Progenitor cell of endocrine pancreas (in vitro differentiated cells): ENCODE results near the gene BAAT. TPM values are rescaled to one million over a fixed set of nuclear protein-coding genes. Genes with fewer than 3 reads are reported as not detected.
"Not testable (repeated sequence)": the region's sequence is repeated elsewhere in the genome, so short reads cannot be mapped to it uniquely, and the experiment has no call there.

ENCODE experiments used
- DNase-seq: peaks from one replicate; pipeline ENCODE4 v3.0.0; 2021; ENCODE audit warnings: low spot score; ENCODE audit not compliant: unreplicated experiment
- H3K27ac Mint-ChIP-seq: 2 replicates; pipeline ENCODE4 v1.8.0; 2021; ENCODE audit warnings: mild to moderate bottlenecking, moderate library complexity, mixed read lengths
- H3K27me3 Mint-ChIP-seq: 2 replicates; pipeline ENCODE4 v1.8.0; 2021; ENCODE audit warnings: mixed read lengths
- H3K36me3 Mint-ChIP-seq: 2 replicates; pipeline ENCODE4 v1.8.0; 2022; ENCODE audit warnings: mixed read lengths; ENCODE audit not compliant: insufficient read depth
- H3K4me1 Mint-ChIP-seq: 2 replicates; pipeline ENCODE4 v1.8.0; 2021; ENCODE audit warnings: low read depth, mixed read lengths
- H3K4me3 Mint-ChIP-seq: 2 replicates; pipeline ENCODE4 v1.8.0; 2021; ENCODE audit warnings: low read depth, mild to moderate bottlenecking, moderate library complexity, mixed read lengths
- H3K9me3 Mint-ChIP-seq: 2 replicates; pipeline ENCODE4 v1.8.0; 2021; ENCODE audit warnings: low read depth, mixed read lengths
- CTCF ChIP-seq: fragments of 200-600 bp; sonication (generic); IDR thresholded peaks from one replicate; pipeline ENCODE4 v1.5.0; 2021; ENCODE audit warnings: antibody characterized with exemption, mild to moderate bottlenecking; ENCODE audit not compliant: unreplicated experiment
- long read RNA-seq: library from polyadenylated mRNA; unstranded; transcript quantifications from one replicate; pipeline ENCODE4 v2.0.0, GENCODE V29; 2020
- total RNA-seq: library from RNA; stranded (reverse); gene quantifications from 2 replicates; pipeline ENCODE4 v1.2.1, GENCODE V29; 2021

The BAAT gene
- total RNA-seq = 0.36 TPM in 1 of 2 replicates, not detected in the other
- long read RNA-seq, partial matches to known transcripts = 0 of 1 reads
- long read RNA-seq, other reads (novel, unspliced or antisense) = 0 of 1 reads

- not testable (repeated sequence) for H3K4me3 Mint-ChIP-seq, H3K27me3 Mint-ChIP-seq, H3K4me1 Mint-ChIP-seq, DNase-seq
- Mint-ChIP-seq H3K9me3 (peaks cover 10% of the 10 kb centered on the region), H3K36me3 (peaks cover 29% of the 10 kb centered on the region), H3K27ac (peak within 1 kb of the TSS; percentile 90)
Measured at GRCh38 chr9:101384873-101385536, at the start of gene BAAT. BAAT (minus strand) TSS chr9:101385006; CDS start chr9:101371404, 13,602 bp downstream.

- Mint-ChIP-seq H3K27ac (no peak overlapping the region), H3K36me3 (no peaks in the 10 kb centered on the region), H3K4me1 (peaks cover 4% of the 10 kb centered on the region), H3K9me3 (no peaks in the 10 kb centered on the region), H3K27me3 (no peaks in the 10 kb centered on the region), H3K4me3 (no peak overlapping the region)
- DNase-seq = no peak
- TF ChIP-seq CTCF = no peak
Measured at GRCh38 chr9:101433229-101433628, 48.4 kb upstream of the BAAT start.

GRCh38 chr9:101432740-101433139 is 47.9 kb upstream of the BAAT start:
- DNase-seq = no peak
- TF ChIP-seq CTCF = no peak
- Mint-ChIP-seq H3K27ac (no peak overlapping the region), H3K27me3 (no peaks in the 10 kb centered on the region), H3K4me1 (peaks cover 4% of the 10 kb centered on the region), H3K4me3 (no peak overlapping the region), H3K9me3 (no peaks in the 10 kb centered on the region), H3K36me3 (no peaks in the 10 kb centered on the region)

- no peak for DNase-seq
- Mint-ChIP-seq H3K27ac (no peak overlapping the region), H3K27me3 (no peaks in the 10 kb centered on the region), H3K4me3 (no peak overlapping the region), H3K36me3 (no peaks in the 10 kb centered on the region), H3K4me1 (peaks cover 4% of the 10 kb centered on the region), H3K9me3 (no peaks in the 10 kb centered on the region)
- TF ChIP-seq CTCF = no peak
Measured at GRCh38 chr9:101432171-101432570, 47.4 kb upstream of the BAAT start.

GRCh38 chr9:101429736-101430135 is 44.9 kb upstream of the BAAT start:
- no peak overlapping the region for H3K27ac Mint-ChIP-seq
- DNase-seq = no peak
- no peaks in the 10 kb centered on the region for H3K27me3 Mint-ChIP-seq
- no peaks in the 10 kb centered on the region for H3K9me3 Mint-ChIP-seq
- no peak overlapping the region for H3K4me3 Mint-ChIP-seq
- peaks cover 4% of the 10 kb centered on the region for H3K4me1 Mint-ChIP-seq
- H3K36me3 Mint-ChIP-seq = no peaks in the 10 kb centered on the region
- no peak for TF ChIP-seq CTCF

GRCh38 chr9:101428909-101429308 is 44.1 kb upstream of the BAAT start:
- no peak for DNase-seq
- Mint-ChIP-seq H3K27ac (no peak overlapping the region), H3K4me1 (peaks cover 4% of the 10 kb centered on the region), H3K4me3 (no peak overlapping the region), H3K9me3 (no peaks in the 10 kb centered on the region), H3K27me3 (no peaks in the 10 kb centered on the region), H3K36me3 (no peaks in the 10 kb centered on the region)
- no peak for TF ChIP-seq CTCF
